IMR-90 (cell line): ENCODE data around the gene MFRP. TPM values are rescaled to one million over a fixed set of nuclear protein-coding genes. Genes with fewer than 3 reads are reported as not detected.

Source experiments
- ATAC-seq: fragments of 200-7000 bp; cut with Tn5 transposase; 2 replicates; pipeline ENCODE4 v1.9.1; 2020; ENCODE audit warnings: low read depth, mild to moderate bottlenecking, moderate library complexity
- BruUV-seq: library from RNA; stranded (reverse); fragments of 400-500 nt; replicated peaks from 2 replicates; lab custom pipeline; 2021; lab: Mats Ljungman, UMichigan
- CTCF ChIA-PET: fragments of 300-600 bp; formaldehyde crosslinking; extraction: SDS; loops from one replicate; lab custom pipeline; 2021; ENCODE audit warnings: antibody characterized with exemption; lab: Yijun Ruan, JAX
- POLR2A ChIA-PET: fragments of 300-600 bp; sonication (Branson Sonifier 250); formaldehyde crosslinking; loops from one replicate; lab custom pipeline; 2022; ENCODE audit warnings: antibody characterized with exemption; ENCODE audit not compliant: unreplicated experiment; lab: Charles Lee
- DNase-seq: peaks from one replicate; pipeline ENCODE4 v3.0.0; 2013
- H2AFZ ChIP-seq: replicated peaks from 2 replicates; pipeline ENCODE3; 2013; ENCODE audit warnings: low read length, mild to moderate bottlenecking; ENCODE audit not compliant: poor library complexity
- H2AK5ac ChIP-seq: 2 replicates; pipeline ENCODE4 v1.6.1; 2013; ENCODE audit warnings: low read depth, low read length, inconsistent platforms
- H2AK9ac ChIP-seq: replicated peaks from 2 replicates; pipeline ENCODE3; 2013; ENCODE audit warnings: mild to moderate bottlenecking, low read depth, low read length, moderate library complexity; ENCODE audit not compliant: poor library complexity
- H2BK120ac ChIP-seq: 2 replicates; pipeline ENCODE4 v1.6.1; 2013; ENCODE audit warnings: low read depth, low read length, inconsistent platforms
- H2BK15ac ChIP-seq: 3 replicates; pipeline ENCODE4 v1.6.1; 2013; ENCODE audit warnings: low read depth, low read length, inconsistent platforms
- H2BK20ac ChIP-seq: 2 replicates; pipeline ENCODE4 v1.6.1; 2013; ENCODE audit warnings: low read depth, mild to moderate bottlenecking, inconsistent platforms, low read length, moderate library complexity
- H2BK5ac ChIP-seq: 2 replicates; pipeline ENCODE4 v1.6.1; 2013; ENCODE audit warnings: mild to moderate bottlenecking, low read depth, low read length, inconsistent platforms; ENCODE audit not compliant: poor library complexity, severe bottlenecking
- H3K14ac ChIP-seq: replicated peaks from 2 replicates; pipeline ENCODE4 v1.6.1; 2013; ENCODE audit warnings: low read depth, low read length, inconsistent platforms
- H3K18ac ChIP-seq: 2 replicates; pipeline ENCODE4 v1.6.1; 2013; ENCODE audit warnings: low read depth, low read length, control low read depth
- H3K23ac ChIP-seq: 2 replicates; pipeline ENCODE4 v1.6.1; 2013; ENCODE audit warnings: low read depth, low read length, inconsistent platforms
- H3K27ac ChIP-seq: 2 replicates; pipeline ENCODE4 v1.5.1; 2013; ENCODE audit warnings: mild to moderate bottlenecking, control low read depth, low read length; ENCODE audit not compliant: insufficient read depth
- H3K27me3 ChIP-seq: 2 replicates; pipeline ENCODE4 v1.6.1; 2013; ENCODE audit warnings: low read length; ENCODE audit not compliant: control insufficient read depth, insufficient read depth
- H3K36me3 ChIP-seq: 2 replicates; pipeline ENCODE4 v1.6.1; 2013; ENCODE audit warnings: low read length, mixed read lengths; ENCODE audit not compliant: control insufficient read depth, insufficient read depth
- H3K4ac ChIP-seq: 2 replicates; pipeline ENCODE4 v1.6.1; 2013; ENCODE audit warnings: low read depth, low read length, inconsistent platforms
- H3K4me1 ChIP-seq: 2 replicates; pipeline ENCODE4 v1.6.1; 2013; ENCODE audit warnings: low read length, mixed read lengths; ENCODE audit not compliant: control insufficient read depth, insufficient read depth
- H3K4me2 ChIP-seq: 2 replicates; pipeline ENCODE4 v1.6.1; 2013; ENCODE audit warnings: low read depth, mild to moderate bottlenecking, control low read depth, low read length, moderate library complexity
- H3K4me3 ChIP-seq: 2 replicates; pipeline ENCODE4 v1.5.1; 2013; ENCODE audit warnings: low read depth, mild to moderate bottlenecking, control low read depth, low read length, moderate library complexity; ENCODE audit not compliant: insufficient read depth
- H3K56ac ChIP-seq: 2 replicates; pipeline ENCODE4 v1.6.1; 2013; ENCODE audit warnings: low read length, inconsistent platforms; ENCODE audit not compliant: insufficient read depth; ENCODE audit errors: extremely low read depth
- H3K79me1 ChIP-seq, 2 experiments: 2 replicates each; pipeline ENCODE4 v1.6.1; 2013; ENCODE audit warnings: low read length in 2 of 2, inconsistent platforms in 1 of 2, low read depth in 1 of 2
- H3K9ac ChIP-seq: 2 replicates; pipeline ENCODE4 v1.6.1; 2013; ENCODE audit warnings: low read depth, low read length, control low read depth
- H3K9me1 ChIP-seq: 2 replicates; pipeline ENCODE4 v1.6.1; 2013; ENCODE audit warnings: low read length, inconsistent platforms; ENCODE audit not compliant: insufficient read depth
- H3K9me3 ChIP-seq: 2 replicates; pipeline ENCODE4 v1.6.1; 2013; ENCODE audit warnings: low read length; ENCODE audit not compliant: control insufficient read depth, insufficient read depth
- H4K20me1 ChIP-seq: 2 replicates; pipeline ENCODE4 v1.6.1; 2013; ENCODE audit warnings: low read length, inconsistent platforms; ENCODE audit not compliant: insufficient read depth
- H4K5ac ChIP-seq: 2 replicates; pipeline ENCODE4 v1.6.1; 2013; ENCODE audit warnings: mild to moderate bottlenecking, low read depth, low read length, control low read depth
- H4K8ac ChIP-seq, 2 experiments: 2 replicates each; pipeline ENCODE4 v1.6.1; 2013; ENCODE audit warnings: low read depth in 2 of 2, low read length in 2 of 2, control low read depth in 1 of 2, inconsistent platforms in 1 of 2
- H4K91ac ChIP-seq: 2 replicates; pipeline ENCODE4 v1.6.1; 2013; ENCODE audit warnings: low read depth, low read length, inconsistent platforms; ENCODE audit not compliant: insufficient read depth
- MAFK ChIP-seq: IDR thresholded peaks from 2 replicates; pipeline ENCODE4 v1.6.1; 2012; ENCODE audit warnings: low read depth, low read length, improper control_type of control experiment
- MXI1 ChIP-seq: IDR thresholded peaks from 2 replicates; pipeline ENCODE4 v1.6.1; 2012; ENCODE audit warnings: low read depth, mild to moderate bottlenecking, low read length, moderate library complexity, borderline replicate concordance
- POLR2A ChIP-seq: IDR thresholded peaks from 2 replicates; pipeline ENCODE4 v1.6.1; 2012; ENCODE audit warnings: mild to moderate bottlenecking, low read depth, low read length
- WGBS, 2 experiments: methylation state at CpG; one replicate each; pipeline versions ENCODE4 v1.1.5 to v1.1.7; 2013; ENCODE audit warnings: missing lambda C conversion rate in 2 of 2; ENCODE audit not compliant: insufficient read length in 1 of 2; ENCODE audit errors: extremely low coverage in 2 of 2; 5-methylcytosine and 5-hydroxymethylcytosine counted together
- dilution Hi-C: fragments of 300-500 bp; cut with HindIII; formaldehyde crosslinking; loops from one replicate; pipeline ENCODE4 v1.14.3; 2018; ENCODE audit warnings: low sequenced_read_pairs; ENCODE audit not compliant: unreplicated experiment
- in situ Hi-C: fragments of 300-500 bp; cut with MboI; formaldehyde crosslinking; loops from 3 replicates; pipeline ENCODE4 v1.14.3; 2019; ENCODE audit warnings: low sequenced_read_pairs, inconsistent platforms, mixed read lengths
- intact Hi-C: fragments of 100-400 bp; cut with micrococcal nuclease; formaldehyde crosslinking; loops from 2 replicates; pipeline ENCODE4 v1.10.0; 2022
- polyA plus RNA-seq, 3 experiments: library from polyadenylated mRNA; depleted of rRNA; stranded (reverse); fragments of >200 nt; gene quantifications; 2 replicates each; pipeline ENCODE4 v1.2.3, GENCODE V29; 2012; ENCODE audit warnings: low replicate concordance in 1 of 3
- total RNA-seq: library from RNA; depleted of rRNA; stranded (reverse); fragments of >200 nt; gene quantifications from 2 replicates; pipeline ENCODE4 v1.2.3, GENCODE V29; 2012
- TF ChIP-seq, protein P1 (sequence below): fragments of 150-350 bp; IDR thresholded peaks from 2 replicates; pipeline ENCODE4 v1.6.1; 2017; ENCODE audit warnings: mild to moderate bottlenecking, antibody characterized with exemption, low read length, low read depth

MFRP gene
- total and polyA plus RNA-seq, 2 of the 4 experiments (the other 2 are of a cell fraction) = not detected

- intact Hi-C loops (loop anchor here (2.0 to 5.0 kb wide), 3 partner anchors 118 to 230 kb away; partner anchors contain the start of gene ABCG4), in situ Hi-C loops (no loop called here)
Measured at GRCh38 chr11:119322921-119323531, 23.5 kb downstream of the MFRP start.

More at GRCh38 chr11:119322921-119323531, 23.5 kb downstream of the MFRP start:
- Histone ChIP-seq H4K91ac (no peak overlapping the region), H3K23ac (no peak overlapping the region), H3K4me2 (no peak overlapping the region), H4K5ac (no peak overlapping the region), H3K36me3 (no peaks in the 10 kb centered on the region), H4K8ac (no peak overlapping the region; a peak in 1 of 4 replicates), H2BK15ac (0 out of 3 replicates have a peak overlapping the region, but pooled peaks have one; percentile 57), H2BK120ac (no peak overlapping the region), H3K14ac (no peak overlapping the region), H2AK5ac (peak overlapping the region; percentile 78; the same call in 1 of the 2 replicates), H3K9me1 (peaks cover 17% of the 10 kb centered on the region), H3K4me3 (no peak overlapping the region), H2BK5ac (no peak overlapping the region), H2BK20ac (no peak overlapping the region; the same call in 1 of the 2 replicates), H3K27me3 (no peaks in the 10 kb centered on the region), H3K18ac (no peak overlapping the region), H3K56ac (no peak overlapping the region), H3K79me1 (peaks cover 0 to 21% of the 10 kb centered on the region in 2 experiments; a peak in 3 of 4 replicates), H4K20me1 (no peaks in the 10 kb centered on the region), H3K4me1 (peaks cover 29% of the 10 kb centered on the region), H3K27ac (no peak overlapping the region), H2AK9ac (peak overlapping the region; percentile 11), H2AFZ (peak overlapping the region; percentile 56), H3K9me3 (no peaks in the 10 kb centered on the region), H3K4ac (no peak overlapping the region), H3K9ac (no peak overlapping the region)
- no TSS peak for BruUV-seq
- no peak for DNase-seq
- WGBS, 2 experiments = 100% methylated on average over 1 of the region's 20 CpGs; no CpG with 5 or more reads in 1 of the 2 experiments
- ChIA-PET POLR2A (no interaction called here), CTCF (interaction anchor here (0.8 to 2.1 kb wide), 5 partner anchors 15 to 117 kb away, joined by 3 to 16 read pairs (median 5); partner anchors contain the start of gene CBL)
- TF ChIP-seq MAFK (no peak), POLR2A (no peak), MXI1 (no peak)
- TF ChIP-seq, protein P1, sequence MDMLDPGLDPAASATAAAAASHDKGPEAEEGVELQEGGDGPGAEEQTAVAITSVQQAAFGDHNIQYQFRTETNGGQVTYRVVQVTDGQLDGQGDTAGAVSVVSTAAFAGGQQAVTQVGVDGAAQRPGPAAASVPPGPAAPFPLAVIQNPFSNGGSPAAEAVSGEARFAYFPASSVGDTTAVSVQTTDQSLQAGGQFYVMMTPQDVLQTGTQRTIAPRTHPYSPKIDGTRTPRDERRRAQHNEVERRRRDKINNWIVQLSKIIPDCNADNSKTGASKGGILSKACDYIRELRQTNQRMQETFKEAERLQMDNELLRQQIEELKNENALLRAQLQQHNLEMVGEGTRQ = no peak
- ATAC-seq = no peak
- dilution Hi-C loops = no loop called here
